ENCODE data around the gene GCFC2.
"Not testable (repeated sequence)": the region's sequence is repeated elsewhere in the genome, so short reads cannot be mapped to it uniquely, and the experiment has no call there.

GCFC2 gene

DNA sequence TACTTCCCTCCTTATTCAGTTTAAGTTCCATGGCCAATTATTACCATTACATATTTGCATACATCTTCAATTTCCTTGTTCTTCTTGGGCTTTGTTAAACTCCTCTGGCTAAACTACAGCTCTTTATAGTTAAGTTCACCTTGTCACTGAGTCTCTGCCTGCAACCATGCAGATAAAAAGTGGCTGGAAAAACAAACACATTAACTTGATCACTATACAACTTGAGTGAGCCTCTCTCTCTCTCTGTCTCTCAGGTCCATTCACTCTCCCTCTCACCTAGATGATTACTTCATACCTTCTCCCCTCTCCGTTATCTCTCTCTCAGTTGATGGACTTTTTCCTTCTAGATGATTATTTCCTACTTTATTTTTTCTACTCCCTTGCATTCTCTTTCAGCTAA lies 30.3 kb downstream of the GCFC2 start:
- no peak for DNase-seq (ENCODE audit: low read depth)

DNA sequence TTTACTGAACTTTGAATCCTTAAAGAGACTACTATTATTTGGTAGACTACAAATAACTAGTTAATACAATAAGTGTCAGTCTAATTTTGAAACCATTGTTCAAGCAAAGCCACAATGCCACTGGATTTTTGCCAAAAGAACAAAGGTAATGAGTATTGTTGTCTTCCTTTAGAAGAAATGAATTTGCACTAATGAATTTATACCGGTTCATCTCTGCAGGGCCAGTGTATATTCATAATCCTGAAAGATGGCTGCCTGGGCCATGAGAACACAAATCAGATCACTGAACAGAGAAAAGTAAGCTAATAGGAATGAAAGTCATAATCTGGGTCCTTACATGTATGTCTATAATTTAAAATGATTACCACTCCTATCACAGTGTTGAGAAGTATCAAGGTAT lies 31.2 kb downstream of the GCFC2 start:
- no peak for DNase-seq (ENCODE audit: low read depth)

DNA sequence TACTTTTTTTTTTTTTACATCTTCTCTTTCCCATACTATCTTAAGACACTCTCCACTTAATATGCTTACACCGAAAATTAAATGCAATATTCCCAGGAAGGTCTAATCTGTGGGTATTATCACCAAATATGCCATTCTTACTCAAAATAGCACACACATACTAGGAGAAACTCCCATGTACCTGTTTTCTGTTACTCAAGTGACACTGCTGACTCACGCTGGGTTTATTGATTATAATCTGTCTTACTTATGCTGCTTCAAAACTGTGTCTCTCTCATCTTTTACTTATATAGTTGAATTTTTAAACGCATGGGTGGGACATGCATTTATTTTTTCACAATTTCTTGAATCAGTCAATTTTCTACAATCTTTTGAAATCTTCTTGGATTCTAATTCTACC lies 34.3 kb downstream of the GCFC2 start:
- no peak for DNase-seq (ENCODE audit: low read depth)

DNA sequence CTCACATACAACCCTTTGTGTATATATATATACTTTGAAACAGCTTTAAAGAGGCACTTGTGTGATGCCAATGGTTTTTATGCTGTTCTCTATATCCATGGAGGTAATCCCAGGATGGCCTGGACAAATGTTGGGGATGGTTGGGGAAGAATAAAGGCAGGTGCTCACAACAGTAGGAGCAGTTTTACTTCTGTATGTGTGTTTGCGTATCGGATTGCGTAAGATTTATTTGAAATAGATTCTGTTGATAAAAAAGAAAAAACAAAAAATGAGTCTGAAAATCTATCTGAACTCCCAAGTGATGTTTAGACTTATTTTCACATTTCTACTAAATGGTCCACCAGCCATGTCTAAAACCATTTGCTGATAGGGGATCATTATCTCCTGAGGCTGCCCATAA lies 34.8 kb downstream of the GCFC2 start:
- DNase-seq (ENCODE audit: low read depth), result no peak

DNA sequence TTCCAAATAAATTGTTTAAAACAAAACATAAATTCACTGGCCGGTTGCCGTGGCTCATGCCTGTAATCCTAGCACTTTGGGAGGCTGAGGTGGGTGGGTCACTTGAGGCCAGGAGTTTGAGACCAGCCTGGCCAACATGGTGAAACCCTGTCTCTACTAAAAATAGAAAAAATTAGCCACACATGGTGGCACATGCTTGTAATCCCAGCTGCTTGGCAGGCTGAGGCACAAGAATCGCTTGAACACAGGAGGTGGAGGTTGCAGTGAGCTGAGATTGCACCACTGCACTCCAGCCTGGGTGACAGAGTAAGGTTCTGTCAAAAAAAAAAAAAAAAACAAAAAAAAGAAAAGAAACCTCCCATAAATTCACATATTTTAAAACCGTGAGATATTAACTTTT lies 35.3 kb downstream of the GCFC2 start:
- not testable (repeated sequence) for DNase-seq (ENCODE audit: low read depth)

DNA sequence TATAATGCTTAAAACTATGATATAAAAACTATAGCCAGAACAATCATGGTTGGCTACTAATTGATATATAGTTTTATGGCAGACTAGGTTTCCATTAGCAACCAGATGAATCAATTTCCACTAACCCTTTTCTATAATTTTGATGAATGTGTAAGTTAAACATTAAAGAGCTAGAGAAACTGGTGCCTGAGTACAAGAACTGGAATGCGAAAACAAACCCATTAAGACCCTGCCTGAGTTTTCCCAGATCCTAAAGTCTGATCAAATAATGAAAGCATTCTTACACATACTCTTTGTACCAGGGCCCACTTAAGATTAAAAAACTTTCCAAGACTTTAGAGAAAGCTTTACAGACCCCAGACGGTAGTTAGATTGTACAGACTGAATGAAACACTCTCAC lies 42.8 kb downstream of the GCFC2 start:
- DNase-seq (ENCODE audit: low read depth), result no peak

DNA sequence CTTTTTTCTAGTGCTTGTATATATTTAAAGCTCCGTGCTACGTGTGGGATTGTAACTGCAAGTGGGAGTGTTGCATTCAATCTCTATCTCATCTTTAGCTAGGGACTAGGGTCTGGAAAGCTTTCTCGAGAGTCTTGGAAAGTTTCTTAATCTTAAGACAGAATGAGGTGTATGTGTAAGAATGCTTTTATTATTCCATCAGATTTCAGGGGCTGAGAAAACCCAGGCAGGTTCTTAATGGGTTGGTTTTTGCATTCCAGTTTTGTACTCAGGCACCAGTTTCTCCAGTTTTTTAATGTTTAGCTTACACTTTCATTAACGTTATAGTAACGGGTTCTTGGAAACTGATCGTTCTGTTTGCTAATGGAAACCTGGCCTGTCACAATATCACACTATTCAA lies 43.8 kb downstream of the GCFC2 start:
- no peak for DNase-seq (ENCODE audit: low read depth)

DNA sequence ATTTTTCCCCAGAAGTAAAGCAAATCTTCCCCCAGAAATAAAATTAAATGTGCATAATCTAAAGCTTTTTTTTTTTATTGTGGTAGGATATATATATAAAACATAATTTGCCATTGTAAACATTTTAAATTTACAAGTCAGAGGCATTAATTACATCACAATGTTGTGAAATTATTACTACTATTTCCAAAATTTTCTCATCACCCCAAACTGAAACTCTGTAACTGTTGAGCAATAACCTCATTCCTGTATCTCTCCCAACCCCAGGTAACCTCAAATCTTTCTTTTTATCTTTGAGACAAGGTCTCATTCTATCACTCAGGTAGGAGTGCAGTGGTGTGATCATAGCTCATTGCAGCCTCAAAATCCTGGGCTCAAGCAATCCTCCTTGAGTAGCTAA lies 52.9 kb downstream of the GCFC2 start:
- no peak for DNase-seq (ENCODE audit: low read depth)

DNA sequence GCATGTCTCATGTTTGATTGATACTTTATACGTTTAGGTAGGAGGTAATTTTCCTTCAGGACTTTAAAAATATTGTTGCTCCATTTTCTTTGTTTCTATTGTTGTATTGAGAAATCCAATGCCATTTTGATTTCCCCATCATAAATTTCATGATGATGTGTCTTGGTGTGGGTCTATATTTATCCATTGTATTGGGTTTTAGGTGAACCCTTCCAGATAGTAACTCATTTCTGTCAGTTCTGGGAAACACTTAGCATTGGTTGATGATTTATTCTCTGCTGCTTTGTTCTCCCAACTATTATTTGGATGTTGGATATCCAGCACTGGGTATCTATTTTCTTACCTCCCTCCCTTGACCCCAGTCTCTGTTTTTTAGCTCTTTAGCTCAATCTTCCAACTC lies 54.2 kb downstream of the GCFC2 start:
- no peak for DNase-seq (ENCODE audit: low read depth)

DNA sequence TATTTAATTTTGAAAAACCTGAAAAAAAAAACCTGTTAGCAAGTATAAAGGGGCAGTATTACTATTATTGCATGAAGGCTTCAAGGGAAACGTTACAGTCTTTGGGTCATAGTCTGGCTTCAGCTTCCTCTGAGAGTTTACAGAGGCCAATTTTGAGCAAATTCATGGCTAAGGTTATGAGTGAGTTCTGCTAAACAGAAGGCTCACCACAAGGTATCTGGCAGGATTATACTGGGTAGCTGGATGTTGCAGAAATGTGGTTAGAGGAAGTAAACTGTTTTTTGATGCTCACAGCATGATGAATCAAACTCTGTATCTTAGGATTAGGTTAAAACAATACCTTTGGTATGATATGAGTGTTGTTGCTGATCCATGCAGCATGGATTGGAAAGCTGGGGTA lies 54.9 kb downstream of the GCFC2 start:
- no peak for DNase-seq (ENCODE audit: low read depth)

DNA sequence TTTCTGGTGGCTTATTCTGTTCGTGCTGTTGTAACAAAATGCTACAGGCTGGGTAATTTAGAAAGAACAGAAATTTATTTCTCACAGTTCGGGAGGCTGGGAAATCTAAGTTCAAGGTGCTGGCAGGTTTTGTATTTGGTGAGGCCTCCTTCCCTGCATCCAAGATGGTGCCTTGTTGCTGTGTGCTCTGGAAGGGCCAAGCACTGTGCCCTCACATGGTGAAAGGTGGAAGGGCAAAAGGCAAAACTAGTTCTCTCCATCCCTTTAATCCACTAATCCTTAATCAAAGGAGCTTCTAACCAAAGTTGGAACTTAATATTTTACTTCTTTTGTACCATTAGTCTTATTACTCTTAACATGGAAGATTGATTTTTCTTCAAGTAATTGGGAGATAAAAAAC lies 56.7 kb downstream of the GCFC2 start:
- no peak for DNase-seq (ENCODE audit: low read depth)

DNA sequence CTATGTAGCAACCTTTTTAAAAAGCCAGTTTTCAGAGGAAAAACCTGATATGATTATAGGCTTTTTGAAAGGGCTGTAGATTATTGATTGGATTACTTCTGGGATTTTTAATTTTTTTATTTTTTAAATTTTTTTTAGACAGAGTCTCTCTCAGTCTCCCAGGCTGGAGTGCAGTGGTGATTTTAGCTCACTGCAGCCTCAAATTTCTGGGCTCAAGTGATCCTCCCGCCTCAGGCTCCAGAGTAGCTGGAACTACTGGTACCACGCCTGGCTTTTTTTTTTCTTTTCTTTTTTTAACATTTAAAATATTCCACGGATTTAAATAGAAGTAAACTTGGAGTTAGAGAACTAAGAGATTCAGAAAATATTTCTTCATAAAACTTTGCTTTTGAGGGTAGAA lies 62.9 kb downstream of the GCFC2 start:
- no peak for DNase-seq (ENCODE audit: low read depth)

DNA sequence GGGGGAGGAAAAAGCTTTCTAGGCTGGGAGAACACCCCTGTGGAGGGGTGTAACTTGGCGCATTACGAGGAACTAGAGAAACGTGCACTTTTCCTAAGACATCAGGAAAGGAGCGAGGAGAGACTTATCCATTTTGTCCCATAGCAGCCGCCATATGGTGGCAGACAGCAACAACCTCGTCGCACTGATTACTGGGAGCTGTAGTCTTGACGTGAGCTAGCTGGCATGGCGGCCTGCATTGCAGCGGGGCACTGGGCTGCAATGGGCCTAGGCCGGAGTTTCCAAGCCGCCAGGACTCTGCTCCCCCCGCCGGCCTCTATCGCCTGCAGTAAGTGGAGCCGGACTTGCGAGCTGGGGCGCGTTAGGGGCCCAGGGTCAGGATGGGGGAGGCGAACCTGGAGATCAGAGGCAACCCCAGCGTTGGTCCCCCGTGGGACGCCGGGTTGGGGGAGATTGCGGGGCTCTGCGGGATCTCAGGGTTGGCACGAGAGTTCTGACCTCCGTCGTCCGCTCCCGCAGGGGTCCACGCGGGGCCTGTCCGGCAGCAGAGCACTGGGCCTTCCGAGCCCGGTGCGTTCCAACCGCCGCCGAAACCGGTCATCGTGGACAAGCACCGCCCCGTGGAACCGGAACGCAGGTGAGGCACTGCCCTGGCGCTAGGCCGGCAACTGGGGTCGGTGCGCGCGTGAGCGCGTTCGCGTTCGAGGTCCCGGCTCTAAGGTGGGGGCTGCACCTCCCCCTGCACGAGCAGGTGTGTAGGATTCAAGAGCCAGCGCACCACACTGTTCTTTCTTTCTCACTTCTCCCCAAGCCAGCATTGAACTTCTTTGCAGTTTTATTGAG lies 63.9 kb downstream of the GCFC2 start, which contains the start of gene MRPL19:
TSS of gene MRPL19 (plus strand) at position 201 of the 843 bp plus-strand sequence. CDS start at position 226, 25 bp downstream.
- peak; percentile 71 for DNase-seq (ENCODE audit: low read depth)

DNA sequence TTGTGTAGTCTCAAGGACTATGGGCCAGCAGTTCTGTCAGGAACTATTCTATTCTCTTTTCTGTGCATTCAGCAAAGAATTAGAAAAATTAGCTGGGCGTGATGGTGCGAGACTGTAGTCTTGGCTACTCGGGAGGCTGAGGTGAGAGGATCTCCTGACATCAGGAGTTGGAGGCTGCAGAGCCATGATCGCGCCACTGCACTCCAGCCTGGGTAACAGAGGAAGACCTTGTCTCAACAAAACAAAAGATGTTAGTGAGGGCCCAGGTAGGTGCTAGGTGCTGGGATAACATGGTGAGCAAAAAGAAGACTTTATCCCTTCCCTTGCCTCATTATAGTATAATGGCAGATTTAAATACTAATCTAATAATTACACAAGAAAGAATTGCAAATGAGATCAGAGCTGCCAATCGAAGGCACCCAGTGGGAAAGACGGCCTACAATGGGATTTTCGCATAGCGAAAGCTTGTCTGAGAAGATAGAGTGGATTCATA lies 64.6 kb downstream of the GCFC2 start:
- DNase-seq (ENCODE audit: low read depth), result no peak

DNA sequence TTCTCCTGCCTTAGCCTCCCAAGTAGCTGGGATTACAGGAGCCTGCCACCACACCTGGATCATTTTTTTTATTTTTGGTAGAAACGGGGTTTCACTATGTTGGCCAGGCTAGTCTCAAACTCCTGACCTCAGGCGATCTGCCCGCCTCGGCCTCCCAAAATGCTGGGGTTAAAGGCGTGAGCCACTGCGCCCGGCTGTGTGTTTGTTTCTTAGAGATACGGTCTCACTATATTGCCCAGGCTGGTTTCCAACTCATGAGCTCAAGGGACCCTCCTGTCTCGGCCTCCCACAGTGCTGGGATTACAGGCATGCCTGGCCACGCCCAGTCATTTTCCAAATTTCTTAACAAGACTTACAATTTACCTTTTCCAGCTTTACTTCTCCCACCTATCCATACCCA lies 65.1 kb downstream of the GCFC2 start:
- no peak for DNase-seq (ENCODE audit: low read depth)

DNA sequence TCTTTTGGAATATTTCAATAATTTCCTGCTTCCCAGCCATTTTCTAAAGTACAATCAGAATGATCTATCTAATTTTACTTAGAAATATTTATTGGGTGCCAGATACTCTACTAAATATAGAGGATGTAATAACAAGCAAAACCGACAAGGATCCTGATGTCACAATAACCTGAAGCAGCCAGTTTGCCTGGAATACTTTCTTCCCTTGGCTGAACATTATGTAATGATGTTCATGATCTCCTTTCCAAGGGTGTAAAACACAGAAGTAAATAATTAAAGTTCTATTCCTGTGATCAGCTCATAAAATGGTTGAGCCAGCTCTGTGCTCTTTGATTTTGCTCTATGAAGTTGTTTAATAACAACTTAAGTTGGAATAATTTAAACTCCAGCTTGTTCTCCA lies 66.7 kb downstream of the GCFC2 start:
- no peak for DNase-seq (ENCODE audit: low read depth)

DNA sequence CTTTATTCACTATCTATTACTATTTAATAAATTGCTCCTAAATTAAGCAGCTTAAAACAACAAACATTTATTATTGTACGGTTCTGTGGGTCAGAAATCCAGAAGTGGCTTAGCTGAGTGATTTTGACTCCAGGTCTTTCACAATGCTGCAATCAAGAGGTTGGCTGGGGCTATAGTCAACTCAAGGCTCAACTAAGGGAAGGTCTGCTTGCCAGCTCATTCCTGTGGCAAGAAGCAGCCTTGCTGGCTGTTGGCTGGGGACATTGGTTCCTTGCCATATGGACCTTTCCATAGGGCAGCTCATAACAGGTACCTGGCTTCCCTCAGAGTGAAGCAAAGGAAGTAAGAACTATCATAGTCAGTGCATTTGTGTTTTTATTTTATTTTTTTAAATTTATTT lies 69.1 kb downstream of the GCFC2 start:
- DNase-seq (ENCODE audit: low read depth), result no peak

DNA sequence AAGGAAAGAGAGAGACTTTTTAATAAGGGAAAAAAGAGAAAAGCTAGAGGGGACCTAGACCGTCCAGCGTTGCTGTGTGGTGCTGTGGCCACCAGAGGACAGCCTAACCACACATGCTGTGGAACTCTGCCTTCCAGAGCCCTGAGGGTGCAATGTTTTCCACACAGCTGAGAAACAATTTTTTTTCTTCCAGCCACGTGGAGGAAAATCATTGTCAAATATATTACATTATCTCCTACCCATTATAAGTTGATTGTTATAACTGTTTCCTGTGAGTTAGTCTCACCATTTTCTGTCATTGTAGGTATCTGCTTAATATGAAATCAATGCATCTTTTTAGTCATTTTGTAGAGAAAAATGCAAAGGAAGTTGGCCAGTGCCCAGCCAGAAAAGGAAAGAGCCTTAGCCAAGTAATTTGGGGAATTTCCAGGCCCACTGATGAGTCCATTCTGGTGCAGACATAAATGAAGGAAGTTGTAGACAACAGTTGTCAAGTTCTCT lies 70.0 kb downstream of the GCFC2 start:
- peak; percentile 48 for DNase-seq (ENCODE audit: low read depth)

DNA sequence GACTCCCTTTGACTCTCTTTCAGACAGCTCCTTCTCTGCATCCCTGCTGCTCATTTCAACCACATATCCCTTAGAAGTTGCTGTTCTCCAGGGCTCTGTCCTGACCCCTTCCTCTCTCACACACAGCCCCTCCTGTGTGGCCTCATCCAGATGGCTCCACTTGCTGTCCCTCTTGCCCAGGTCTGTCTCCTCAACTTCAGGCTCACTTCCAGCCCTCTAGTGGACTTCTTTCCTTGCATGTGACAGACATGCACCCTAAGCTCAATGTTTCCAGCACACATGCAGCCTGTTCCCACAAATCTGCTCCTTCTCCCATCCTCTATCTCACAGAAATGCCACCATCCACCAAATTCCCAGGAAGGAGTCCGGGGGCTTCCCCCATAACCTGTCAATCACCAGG lies 73.1 kb downstream of the GCFC2 start:
- DNase-seq (ENCODE audit: low read depth), result no peak

DNA sequence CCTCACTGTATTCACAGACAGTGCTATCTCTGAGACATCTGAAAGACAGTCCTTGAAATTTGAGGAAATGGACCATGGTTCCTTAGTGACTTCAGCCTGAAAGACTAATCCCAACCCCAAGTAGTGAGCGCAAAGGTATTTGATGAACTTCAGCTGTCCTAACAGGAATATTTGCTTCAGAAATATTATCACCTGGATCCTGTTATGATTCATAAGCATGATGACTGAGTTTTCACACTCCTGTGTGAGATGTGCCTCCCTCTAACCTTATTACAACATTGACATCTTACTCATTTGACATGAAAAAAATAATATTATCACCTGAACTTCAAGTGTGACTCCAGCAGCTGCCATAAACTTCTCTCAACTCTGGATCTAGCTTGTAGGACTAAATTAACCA lies 75.8 kb downstream of the GCFC2 start:
- DNase-seq (ENCODE audit: low read depth), result no peak

DNA sequence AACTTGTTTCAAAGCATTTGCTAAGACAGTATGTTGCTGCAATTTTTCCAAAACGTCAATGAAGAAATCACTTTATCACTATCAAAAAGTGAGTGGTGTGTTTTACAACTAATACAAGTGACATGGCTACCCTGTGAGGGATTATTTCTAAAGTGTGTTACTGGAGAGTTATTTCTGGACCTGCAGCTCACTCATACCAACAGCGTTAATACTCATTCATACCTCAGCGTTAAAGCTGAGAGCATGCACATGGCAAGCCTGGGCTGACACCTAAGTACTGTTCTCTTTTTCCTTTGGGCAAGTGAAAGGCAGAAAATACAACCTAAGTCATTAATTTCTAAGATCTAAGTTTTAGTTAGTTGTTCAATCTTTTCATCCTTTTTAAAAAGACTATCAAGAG lies 77.1 kb downstream of the GCFC2 start:
- no peak for DNase-seq (ENCODE audit: low read depth)

DNA sequence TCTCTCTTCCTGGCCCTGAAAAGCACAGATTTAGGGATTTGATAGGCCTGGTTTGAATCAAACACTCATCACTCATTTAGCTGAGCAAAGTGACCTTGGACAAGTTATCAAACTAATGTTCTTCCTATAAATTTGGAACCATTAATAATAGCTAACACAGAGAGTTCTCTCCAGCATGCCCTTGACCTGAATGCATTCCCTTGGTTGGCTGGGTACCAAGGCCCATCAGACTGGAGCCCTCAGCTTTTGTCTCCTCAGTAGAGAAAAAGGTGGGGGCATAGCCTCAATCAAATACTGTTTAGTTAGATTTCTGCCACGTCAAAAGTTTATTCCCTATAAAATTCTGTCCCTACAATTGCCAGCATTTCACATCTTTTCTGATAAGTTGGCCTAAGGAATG lies 77.9 kb downstream of the GCFC2 start:
- DNase-seq (ENCODE audit: low read depth), result no peak

DNA sequence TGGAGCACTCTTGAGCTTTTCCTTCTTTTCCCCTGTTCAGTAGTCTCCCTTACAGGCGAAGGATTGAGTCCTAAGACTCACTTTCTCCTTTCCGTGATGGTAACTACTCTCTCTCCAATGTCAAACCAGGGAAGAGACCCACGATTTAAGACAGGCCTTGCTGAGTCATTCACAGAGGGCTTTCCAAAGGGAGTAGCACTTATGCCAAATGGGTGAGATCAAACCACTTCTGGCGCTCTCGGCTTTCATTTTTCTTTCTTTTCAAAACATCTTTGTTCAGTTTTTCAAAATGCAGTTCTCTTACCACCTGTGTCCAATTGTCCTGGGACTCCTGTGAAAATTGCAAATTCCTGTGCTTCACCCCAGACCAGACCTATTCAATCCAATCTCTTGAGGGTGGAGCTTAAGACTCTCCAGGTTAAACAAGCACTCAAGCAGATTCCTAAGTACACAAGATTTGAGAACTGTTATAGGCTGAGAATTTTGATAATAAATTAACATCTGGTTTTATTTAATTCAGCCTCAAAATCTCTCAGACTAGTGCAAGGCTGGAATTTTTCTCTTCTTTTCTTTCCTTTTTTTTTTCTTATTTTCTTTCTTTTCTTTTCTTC lies 78.5 kb downstream of the GCFC2 start:
- no peak for DNase-seq (ENCODE audit: low read depth)

Data from activated T-cell treated with anti-CD3 and anti-CD28 coated beads for 24 hours (primary cell).